Upper lobe of left lung (tissue), 4 donors: Measurements from ENCODE around the gene ARHGAP19.

Experiments
- EP300 ChIP-seq, 4 donors: sonication (generic); formaldehyde crosslinking; IDR thresholded peaks; one replicate each; pipeline ENCODE4 v1.5.1; 2017; ENCODE audit warnings: antibody characterized with exemption in 4 of 4, control low read depth in 2 of 4
- POLR2A ChIP-seq, 4 donors: fragments of 450-650 bp; IDR thresholded peaks; one replicate each; pipeline ENCODE4 v1.5.1; 2016 to 2017; ENCODE audit warnings: antibody characterized with exemption in 4 of 4, mild to moderate bottlenecking in 2 of 4
- POLR2AphosphoS5 ChIP-seq, 2 donors: sonication (generic); formaldehyde crosslinking; IDR thresholded peaks; one replicate each; pipeline ENCODE4 v1.5.1; 2017; ENCODE audit warnings: antibody characterized with exemption in 2 of 2
- TF ChIP-seq, protein P1 (sequence below), 6 experiments: fragments of 450-650 bp in 4 of 6; fragments of 200-600 bp in 2 of 6; sonication (generic) in 2 of 6; IDR thresholded peaks; one replicate each; pipeline ENCODE4 v1.5.1; 2016 to 2019; ENCODE audit warnings: antibody characterized with exemption in 6 of 6

DNA sequence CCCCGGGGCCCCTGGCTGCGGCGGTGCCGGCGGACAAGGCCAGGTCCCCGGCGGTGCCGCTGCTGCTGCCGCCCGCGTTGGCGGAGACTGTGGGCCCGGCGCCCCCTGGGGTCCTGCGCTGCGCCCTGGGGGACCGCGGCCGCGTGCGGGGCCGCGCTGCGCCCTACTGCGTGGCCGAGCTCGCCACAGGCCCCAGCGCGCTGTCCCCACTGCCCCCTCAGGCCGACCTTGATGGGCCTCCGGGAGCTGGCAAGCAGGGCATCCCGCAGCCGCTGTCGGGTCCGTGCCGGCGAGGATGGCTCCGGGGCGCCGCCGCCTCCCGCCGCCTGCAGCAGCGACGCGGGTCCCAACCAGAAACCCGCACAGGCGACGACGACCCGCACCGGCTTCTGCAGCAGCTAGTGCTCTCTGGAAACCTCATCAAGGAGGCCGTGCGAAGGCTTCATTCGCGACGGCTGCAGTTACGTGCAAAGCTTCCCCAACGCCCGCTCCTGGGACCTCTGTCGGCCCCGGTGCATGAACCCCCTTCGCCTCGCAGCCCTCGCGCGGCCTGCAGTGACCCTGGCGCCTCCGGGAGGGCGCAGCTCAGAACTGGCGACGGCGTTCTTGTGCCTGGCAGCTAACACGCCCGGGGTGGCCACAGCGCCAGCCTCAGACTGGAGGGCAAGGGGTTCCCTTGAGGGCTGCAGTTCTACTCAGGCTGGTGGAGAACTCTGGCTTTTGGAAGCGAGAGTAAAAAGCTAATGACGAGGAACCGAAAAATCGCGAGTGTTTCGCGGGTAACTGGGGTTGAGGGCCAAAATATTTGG lies 27.4 kb upstream of the ARHGAP19 start:
- TF ChIP-seq POLR2A (IDR thresholded peaks at IDR 0.05) = peak in 1 of 4 donors; percentile 62
- TF ChIP-seq, protein P1, sequence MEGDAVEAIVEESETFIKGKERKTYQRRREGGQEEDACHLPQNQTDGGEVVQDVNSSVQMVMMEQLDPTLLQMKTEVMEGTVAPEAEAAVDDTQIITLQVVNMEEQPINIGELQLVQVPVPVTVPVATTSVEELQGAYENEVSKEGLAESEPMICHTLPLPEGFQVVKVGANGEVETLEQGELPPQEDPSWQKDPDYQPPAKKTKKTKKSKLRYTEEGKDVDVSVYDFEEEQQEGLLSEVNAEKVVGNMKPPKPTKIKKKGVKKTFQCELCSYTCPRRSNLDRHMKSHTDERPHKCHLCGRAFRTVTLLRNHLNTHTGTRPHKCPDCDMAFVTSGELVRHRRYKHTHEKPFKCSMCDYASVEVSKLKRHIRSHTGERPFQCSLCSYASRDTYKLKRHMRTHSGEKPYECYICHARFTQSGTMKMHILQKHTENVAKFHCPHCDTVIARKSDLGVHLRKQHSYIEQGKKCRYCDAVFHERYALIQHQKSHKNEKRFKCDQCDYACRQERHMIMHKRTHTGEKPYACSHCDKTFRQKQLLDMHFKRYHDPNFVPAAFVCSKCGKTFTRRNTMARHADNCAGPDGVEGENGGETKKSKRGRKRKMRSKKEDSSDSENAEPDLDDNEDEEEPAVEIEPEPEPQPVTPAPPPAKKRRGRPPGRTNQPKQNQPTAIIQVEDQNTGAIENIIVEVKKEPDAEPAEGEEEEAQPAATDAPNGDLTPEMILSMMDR (IDR thresholded peaks at IDR 0.05) = peak in 2 of 6 experiments; percentile 6 to 23
- TF ChIP-seq POLR2AphosphoS5 (IDR thresholded peaks at IDR 0.05) = peak; percentile 4 to 34
- no peak for TF ChIP-seq EP300 (IDR thresholded peaks at IDR 0.05)
